GM19467 (cell line): ENCODE data around the gene C19orf25.

ENCODE experiments used
- ATAC-seq: cut with Tn5 transposase; IDR thresholded peaks from one replicate; pipeline ENCODE4 v1.9.1; 2021; ENCODE audit warnings: mild to moderate bottlenecking, moderate library complexity; ENCODE audit not compliant: unreplicated experiment

The C19orf25 gene

GRCh38 chr19:1434577-1435060, 44.4 kb downstream of the C19orf25 start:
- ATAC-seq = no peak

- ATAC-seq = no peak
Observed at GRCh38 chr19:1434040-1434366, 45.0 kb downstream of the C19orf25 start.

- ATAC-seq = no peak
Observed at GRCh38 chr19:1433119-1434039, 45.6 kb downstream of the C19orf25 start.

- ATAC-seq = no peak
Observed at GRCh38 chr19:1432507-1432887, 46.5 kb downstream of the C19orf25 start.

- no peak for ATAC-seq
Observed at GRCh38 chr19:1431759-1432506, 47.1 kb downstream of the C19orf25 start.

GRCh38 chr19:1430246-1430645, 48.8 kb downstream of the C19orf25 start:
- no peak for ATAC-seq

- ATAC-seq = no peak
Observed at GRCh38 chr19:1429750-1430149, 49.3 kb downstream of the C19orf25 start.

- ATAC-seq = no peak
Observed at GRCh38 chr19:1428738-1429391, 50.1 kb downstream of the C19orf25 start.

- no peak for ATAC-seq
Observed at GRCh38 chr19:1427221-1427920, 51.6 kb downstream of the C19orf25 start.

GRCh38 chr19:1426736-1427135, 52.3 kb downstream of the C19orf25 start:
- no peak for ATAC-seq

- ATAC-seq = no peak
Observed at GRCh38 chr19:1425902-1426301, 53.1 kb downstream of the C19orf25 start.

GRCh38 chr19:1425102-1425837, 53.7 kb downstream of the C19orf25 start:
- ATAC-seq = no peak

- ATAC-seq = no peak
Observed at GRCh38 chr19:1424192-1424955, 54.6 kb downstream of the C19orf25 start.

GRCh38 chr19:1423436-1424191, 55.4 kb downstream of the C19orf25 start:
- ATAC-seq = no peak
